KOPT-K1 (cell line): ENCODE measurements around the gene ITGA3.

ENCODE experiments used
- H3K27ac ChIP-seq: fragments of 200-600 bp; sonication (generic); 2 replicates; pipeline ENCODE4 v1.5.1; 2016; ENCODE audit warnings: antibody characterized with exemption, mild to moderate bottlenecking, low read depth, low read length; ENCODE audit not compliant: poor library complexity, severe bottlenecking
- H3K36me3 ChIP-seq: fragments of 200-600 bp; sonication (generic); 2 replicates; pipeline ENCODE4 v1.5.1; 2017; ENCODE audit warnings: antibody characterized with exemption, mild to moderate bottlenecking, low read length, moderate library complexity; ENCODE audit not compliant: insufficient read depth
- H3K9me3 ChIP-seq: fragments of 200-600 bp; sonication (generic); 2 replicates; pipeline ENCODE4 v1.5.1; 2017; ENCODE audit warnings: antibody characterized with exemption, low read length, mild to moderate bottlenecking; ENCODE audit not compliant: insufficient read depth, poor library complexity, severe bottlenecking

Gene ITGA3

GRCh38 chr17:50109785-50110184, 53.9 kb downstream of the ITGA3 start:
- H3K27ac ChIP-seq: no peak overlapping the region
- H3K9me3 ChIP-seq: no peaks in the 10 kb centered on the region
- H3K36me3 ChIP-seq: no peaks in the 10 kb centered on the region

- no peaks in the 10 kb centered on the region for H3K9me3 ChIP-seq
- H3K27ac ChIP-seq: no peak overlapping the region
- no peaks in the 10 kb centered on the region for H3K36me3 ChIP-seq
Measured at GRCh38 chr17:50110591-50111349, 54.9 kb downstream of the ITGA3 start.

DNA sequence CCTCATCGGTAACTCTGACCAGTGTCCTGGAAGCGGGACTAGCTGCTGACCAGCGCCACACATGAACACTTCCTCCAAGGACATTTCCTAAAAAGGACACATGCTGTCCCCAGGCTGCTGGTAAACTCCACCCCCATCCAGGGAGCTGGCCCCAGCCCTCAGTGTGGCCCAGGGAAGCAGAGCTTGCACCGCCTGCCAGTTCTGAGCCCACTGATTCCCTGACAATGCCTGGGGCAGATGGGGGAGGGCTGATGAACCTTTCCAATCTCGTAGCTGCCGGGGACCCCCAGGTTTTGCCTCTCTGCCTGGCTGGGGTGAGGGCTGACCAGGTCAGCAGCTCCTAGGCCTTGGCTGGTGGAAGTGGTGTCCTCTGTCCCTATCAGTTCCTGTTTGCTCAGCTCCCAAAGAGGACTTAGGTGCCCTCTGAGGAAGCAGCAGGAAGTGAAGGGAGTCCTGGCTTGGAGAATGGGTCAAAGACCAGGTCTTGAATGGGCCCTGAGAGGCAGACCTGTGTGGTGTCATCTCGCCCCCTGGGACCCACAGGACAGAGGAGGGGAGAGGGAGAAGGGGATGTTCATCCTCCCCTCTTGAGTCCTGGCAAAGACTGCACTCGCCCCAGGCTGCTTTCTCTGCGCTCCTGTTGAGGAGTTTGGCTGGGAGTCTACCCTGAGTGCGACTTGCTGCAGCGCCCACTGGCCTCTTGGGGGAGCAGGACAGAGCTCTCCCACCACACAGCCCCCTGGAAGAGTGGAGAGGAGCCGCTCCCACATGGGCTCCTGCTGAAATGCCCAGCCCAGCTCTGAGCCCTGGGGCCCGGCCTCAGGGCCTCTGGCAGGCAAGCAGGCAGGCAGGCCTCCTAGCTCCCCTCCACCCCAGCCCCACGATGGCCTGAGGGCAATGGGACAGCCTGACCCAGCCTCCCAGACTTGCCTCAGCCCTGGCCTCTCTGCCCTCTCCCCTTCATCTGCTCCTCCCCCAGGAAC, 56.1 kb downstream of the ITGA3 start:
- Histone ChIP-seq H3K36me3 (no peaks in the 10 kb centered on the region), H3K27ac (no peak overlapping the region), H3K9me3 (no peaks in the 10 kb centered on the region)

- Histone ChIP-seq H3K27ac (no peak overlapping the region), H3K36me3 (no peaks in the 10 kb centered on the region), H3K9me3 (no peaks in the 10 kb centered on the region)
Measured at GRCh38 chr17:50112694-50113093, 56.8 kb downstream of the ITGA3 start.

GRCh38 chr17:50113624-50114320, 57.9 kb downstream of the ITGA3 start:
- Histone ChIP-seq H3K9me3 (no peaks in the 10 kb centered on the region), H3K27ac (no peak overlapping the region), H3K36me3 (no peaks in the 10 kb centered on the region)

DNA sequence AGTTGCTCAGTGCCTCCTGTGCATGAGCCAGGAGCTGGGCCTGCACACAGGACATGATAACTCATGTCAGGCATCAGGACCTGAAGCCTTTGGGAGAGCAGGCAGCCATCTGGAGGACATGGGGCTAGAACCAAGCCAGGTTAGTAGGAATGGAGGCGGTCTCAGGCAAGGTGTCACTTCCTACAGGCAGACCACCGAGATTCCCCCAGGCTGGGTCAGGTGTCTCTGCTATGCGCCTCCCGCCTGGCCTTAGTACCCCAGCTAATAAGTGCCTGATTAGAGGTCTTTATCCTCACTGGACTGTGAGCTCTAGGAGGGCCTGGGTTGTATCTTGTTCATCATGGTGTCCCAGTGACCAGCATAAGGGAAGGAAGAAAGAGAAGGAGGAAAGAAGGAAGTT, 58.5 kb downstream of the ITGA3 start:
- Histone ChIP-seq H3K27ac (no peak overlapping the region), H3K9me3 (no peaks in the 10 kb centered on the region), H3K36me3 (no peaks in the 10 kb centered on the region)

- H3K27ac ChIP-seq: no peak overlapping the region
- H3K9me3 ChIP-seq: no peaks in the 10 kb centered on the region
- H3K36me3 ChIP-seq: no peaks in the 10 kb centered on the region
Measured at GRCh38 chr17:50114849-50115357, 59.0 kb downstream of the ITGA3 start.

DNA sequence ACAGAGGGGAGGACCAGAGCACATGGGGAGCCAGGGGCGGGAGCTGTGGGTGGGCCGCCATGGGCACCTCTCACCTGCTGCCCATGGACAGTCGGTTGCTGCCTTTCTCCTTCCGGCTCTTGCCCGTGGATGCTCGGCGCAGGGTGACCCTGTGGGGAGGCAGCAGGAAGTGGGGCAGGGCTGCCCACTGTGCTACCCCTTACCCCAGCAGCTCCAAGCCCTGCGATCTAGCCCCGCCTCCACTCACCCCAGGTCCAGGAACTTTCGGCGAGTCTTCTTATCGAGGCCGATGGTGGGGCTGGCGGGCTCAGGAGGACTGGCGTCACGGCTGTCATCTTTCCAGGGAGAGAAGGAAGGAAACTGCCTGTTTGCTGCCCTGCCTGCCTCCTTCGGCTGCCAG, 59.8 kb downstream of the ITGA3 start:
- H3K36me3 ChIP-seq: no peaks in the 10 kb centered on the region
- no peaks in the 10 kb centered on the region for H3K9me3 ChIP-seq
- H3K27ac ChIP-seq: no peak overlapping the region

GRCh38 chr17:50117202-50118051, 61.5 kb downstream of the ITGA3 start:
- Histone ChIP-seq H3K9me3 (no peaks in the 10 kb centered on the region), H3K27ac (no peak overlapping the region), H3K36me3 (no peaks in the 10 kb centered on the region)

DNA sequence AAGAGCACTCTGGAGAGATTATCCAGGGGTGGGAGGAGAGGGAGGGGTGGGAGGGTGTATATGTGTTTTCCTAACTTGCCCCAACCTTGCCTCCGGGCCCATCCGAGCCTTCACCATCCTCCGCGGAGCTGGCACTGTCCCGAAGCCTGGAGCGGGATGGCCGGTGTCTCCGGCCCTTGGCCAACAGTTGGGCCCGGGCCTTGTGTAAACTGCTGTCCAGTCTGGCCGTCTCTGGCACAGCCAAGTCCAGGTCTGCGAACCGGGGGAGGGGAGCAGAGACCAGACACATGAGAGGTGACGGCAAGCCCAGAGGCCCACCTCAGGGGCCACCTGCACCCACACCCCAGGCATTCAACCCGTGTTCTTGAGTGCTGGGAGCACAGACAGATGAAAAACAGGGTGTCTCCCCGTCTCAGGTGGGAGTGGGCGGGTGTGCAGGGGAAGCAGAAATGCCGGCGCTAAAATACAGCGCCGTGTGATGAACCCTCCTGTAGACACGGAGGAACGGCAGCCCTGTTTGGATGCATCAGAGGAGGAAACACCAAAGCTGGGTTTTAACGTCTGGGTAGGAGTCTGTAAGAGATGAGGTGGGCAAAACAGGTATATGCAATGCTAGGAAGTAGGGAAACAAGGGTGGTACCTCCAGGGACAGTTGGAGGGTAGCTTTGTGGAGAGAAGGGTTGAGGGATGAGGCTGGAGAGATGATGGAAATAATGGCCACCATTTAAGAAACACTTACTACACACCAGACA, 62.3 kb downstream of the ITGA3 start:
- Histone ChIP-seq H3K9me3 (no peaks in the 10 kb centered on the region), H3K36me3 (no peaks in the 10 kb centered on the region), H3K27ac (no peak overlapping the region)

DNA sequence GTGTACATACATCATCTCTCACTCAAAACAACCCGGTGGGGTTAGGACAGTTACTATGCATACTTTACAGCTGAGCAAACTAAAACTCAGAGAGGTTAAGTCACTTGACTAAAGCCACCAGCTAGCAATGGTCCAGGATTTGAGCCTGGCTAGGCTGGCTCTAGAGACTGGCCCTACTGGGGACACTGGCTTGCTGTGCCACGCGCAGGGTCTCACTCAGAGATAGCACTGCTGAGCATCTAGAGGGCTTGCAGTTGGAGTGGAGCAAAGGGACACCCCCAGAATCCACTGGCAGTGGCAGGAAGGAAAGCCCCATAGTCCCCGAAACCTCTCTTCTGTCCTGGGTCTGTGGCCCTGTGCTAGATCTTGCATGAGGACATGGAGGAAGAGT, 62.9 kb downstream of the ITGA3 start:
- no peaks in the 10 kb centered on the region for H3K9me3 ChIP-seq
- H3K27ac ChIP-seq: no peak overlapping the region
- no peaks in the 10 kb centered on the region for H3K36me3 ChIP-seq

GRCh38 chr17:50120475-50121253, 64.8 kb downstream of the ITGA3 start:
- Histone ChIP-seq H3K36me3 (no peaks in the 10 kb centered on the region), H3K9me3 (no peaks in the 10 kb centered on the region), H3K27ac (no peak overlapping the region)

DNA sequence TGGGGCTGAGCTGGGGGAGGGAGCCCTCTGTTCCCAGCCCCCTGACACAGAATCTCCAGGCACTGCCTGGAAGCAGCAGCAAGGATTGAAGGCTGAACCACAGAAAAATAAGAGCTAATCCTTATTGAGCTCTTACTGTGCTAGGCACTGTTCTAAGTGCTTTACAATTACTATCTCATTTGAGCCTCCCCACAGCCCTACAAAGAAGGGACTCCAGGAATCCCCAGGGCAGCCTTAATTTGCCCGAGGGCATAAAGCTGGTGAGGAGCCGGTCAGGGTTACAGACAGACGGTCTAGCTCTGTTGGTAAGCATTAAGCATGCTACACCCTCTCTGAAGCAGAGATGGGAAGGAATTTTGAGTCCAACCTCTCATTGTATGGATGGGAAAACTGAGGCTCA, 67.0 kb downstream of the ITGA3 start:
- Histone ChIP-seq H3K9me3 (no peaks in the 10 kb centered on the region), H3K27ac (no peak overlapping the region), H3K36me3 (no peaks in the 10 kb centered on the region)
